Measurements from ENCODE around the gene P3H1. TPM values are rescaled to one million over a fixed set of nuclear protein-coding genes. Genes with fewer than 3 reads are reported as not detected.
"Not testable (repeated sequence)": the region's sequence is repeated elsewhere in the genome, so short reads cannot be mapped to it uniquely, and the experiment has no call there.

The P3H1 gene
- total RNA-seq, 1 experiment from 2014 or later = 47.1 TPM

GRCh38 chr1:42720868-42721267 is 46.0 kb downstream of the P3H1 start:
- Mint-ChIP-seq H3K9me3 (peaks cover 2 to 5% of the 10 kb centered on the region in 2 experiments; a peak in 2 of 5 replicates), H3K27me3 (ENCODE audit: low read depth) (no peaks in the 10 kb centered on the region; the same call in 1 of the 2 replicates), H3K27ac (no peak overlapping the region), H3K4me3 (no peak overlapping the region), H3K4me1 (no peaks in the 10 kb centered on the region; a peak in 1 of 4 replicates), H3K36me3 (ENCODE audit: insufficient read depth in 1 of 3, low read depth in 3 of 3) (peaks cover 2 to 20% (median 3%) of the 10 kb centered on the region in 3 experiments; a peak in 4 of 7 replicates)
- no peak overlapping the region for H2BK20ac ChIP-seq (ENCODE audit: low read depth, low read length, poor library complexity, severe bottlenecking)
- H2BK12ac ChIP-seq (ENCODE audit: insufficient read length, low read depth, low read length) = no peak overlapping the region
- H3K27ac ChIP-seq (ENCODE audit: insufficient read length, low read depth, low read length) = no peak overlapping the region
- no peak overlapping the region for H3K4ac ChIP-seq (ENCODE audit: low read depth, low read length)
- TF ChIP-seq CTCF (conservative IDR thresholded peaks at IDR 0.05) = no peak
- H3K4me1 ChIP-seq (ENCODE audit: insufficient read depth, low read length) = no peaks in the 10 kb centered on the region
- no peak overlapping the region for H3K14ac ChIP-seq (ENCODE audit: insufficient read depth, low read length)
- WGBS (ENCODE audit: extremely low coverage, insufficient read length, low lambda C conversion rate) = no CpG with 5 or more reads among the region's 1 CpG
- no peak for DNase-seq
- no peak overlapping the region for H2BK15ac ChIP-seq (ENCODE audit: low read depth, low read length)
- no peak overlapping the region for H4K91ac ChIP-seq (ENCODE audit: insufficient read length, low read depth, low read length)
- H3K4me2 ChIP-seq (ENCODE audit: insufficient read depth, insufficient read length, low read length) = no peak overlapping the region
- H3K23ac ChIP-seq (ENCODE audit: insufficient read length, low read depth, low read length) = no peak overlapping the region
- H3K18ac ChIP-seq (ENCODE audit: insufficient read length, low read depth, low read length) = no peak overlapping the region
- H3K56ac ChIP-seq (ENCODE audit: insufficient read length, low read depth, low read length) = no peak overlapping the region
- H3K9ac ChIP-seq (ENCODE audit: extremely low read depth, insufficient read length, low read length) = no peak overlapping the region
- no peaks in the 10 kb centered on the region for H3K27me3 ChIP-seq (ENCODE audit: insufficient read depth, low read length)
- no peak overlapping the region for H4K8ac ChIP-seq (replicated peaks; ENCODE audit: insufficient read length, low read depth, low read length)
- no peak overlapping the region for H2AFZ ChIP-seq (ENCODE audit: low read length)
- no peaks in the 10 kb centered on the region for H3K9me3 ChIP-seq (ENCODE audit: control insufficient read depth, low read depth, low read length)
- H3K23me2 ChIP-seq (ENCODE audit: insufficient read length, low read depth, low read length, poor library complexity, severe bottlenecking) = no peaks in the 10 kb centered on the region
- no peaks in the 10 kb centered on the region for H3K79me1 ChIP-seq (ENCODE audit: insufficient read depth, low read depth, low read length, poor library complexity, severe bottlenecking)
- no peak overlapping the region for H2BK5ac ChIP-seq (ENCODE audit: insufficient read length, low read length)
- H2BK120ac ChIP-seq (ENCODE audit: low read depth, low read length, poor library complexity, severe bottlenecking) = no peak overlapping the region
- H4K5ac ChIP-seq (ENCODE audit: insufficient read length, low read depth, low read length) = no peak overlapping the region
- H3K79me2 ChIP-seq (ENCODE audit: insufficient read depth, low read length) = no peaks in the 10 kb centered on the region
- no peak overlapping the region for H3T11ph ChIP-seq (ENCODE audit: low read length)
- H4K20me1 ChIP-seq (ENCODE audit: control insufficient read depth, insufficient read depth, insufficient read length) = no peaks in the 10 kb centered on the region
- no peak overlapping the region for H2AK5ac ChIP-seq (ENCODE audit: insufficient read length, low read length)

GRCh38 chr1:42714441-42714840 is 52.4 kb downstream of the P3H1 start:
- H3K9me3 ChIP-seq (ENCODE audit: control insufficient read depth, low read depth, low read length); H4K5ac ChIP-seq (ENCODE audit: insufficient read length, low read depth, low read length); H2BK20ac ChIP-seq (ENCODE audit: low read depth, low read length, poor library complexity, severe bottlenecking); H3K9me3 Mint-ChIP-seq; H4K20me1 ChIP-seq (ENCODE audit: control insufficient read depth, insufficient read depth, insufficient read length); H2AFZ ChIP-seq (ENCODE audit: low read length); H3K27me3 Mint-ChIP-seq (ENCODE audit: low read depth); H3K4me3 Mint-ChIP-seq; H2BK12ac ChIP-seq (ENCODE audit: insufficient read length, low read depth, low read length); H3K56ac ChIP-seq (ENCODE audit: insufficient read length, low read depth, low read length); H4K8ac ChIP-seq (replicated peaks; ENCODE audit: insufficient read length, low read depth, low read length); H4K91ac ChIP-seq (ENCODE audit: insufficient read length, low read depth, low read length); H3K4ac ChIP-seq (ENCODE audit: low read depth, low read length); H3K4me2 ChIP-seq (ENCODE audit: insufficient read depth, insufficient read length, low read length); H3K27me3 ChIP-seq (ENCODE audit: insufficient read depth, low read length); H3K14ac ChIP-seq (ENCODE audit: insufficient read depth, low read length); H3K79me2 ChIP-seq (ENCODE audit: insufficient read depth, low read length); H3K23ac ChIP-seq (ENCODE audit: insufficient read length, low read depth, low read length); H3K18ac ChIP-seq (ENCODE audit: insufficient read length, low read depth, low read length); H2BK15ac ChIP-seq (ENCODE audit: low read depth, low read length); H3T11ph ChIP-seq (ENCODE audit: low read length); H2BK5ac ChIP-seq (ENCODE audit: insufficient read length, low read length); DNase-seq; H3K4me1 ChIP-seq (ENCODE audit: insufficient read depth, low read length); H3K4me1 Mint-ChIP-seq; H2BK120ac ChIP-seq (ENCODE audit: low read depth, low read length, poor library complexity, severe bottlenecking); H3K27ac Mint-ChIP-seq; H3K79me1 ChIP-seq (ENCODE audit: insufficient read depth, low read depth, low read length, poor library complexity, severe bottlenecking); H3K27ac ChIP-seq (ENCODE audit: insufficient read length, low read depth, low read length); H3K9ac ChIP-seq (ENCODE audit: extremely low read depth, insufficient read length, low read length); H2AK5ac ChIP-seq (ENCODE audit: insufficient read length, low read length); H3K23me2 ChIP-seq (ENCODE audit: insufficient read length, low read depth, low read length, poor library complexity, severe bottlenecking): not testable (repeated sequence)
- peaks cover 17 to 65% (median 19%) of the 10 kb centered on the region in 3 experiments for H3K36me3 Mint-ChIP-seq (ENCODE audit: insufficient read depth in 1 of 3, low read depth in 3 of 3)

Data from H9 (cell line).